K562 (cell line): ENCODE data around the gene CLDN5. TPM values are rescaled to one million over a fixed set of nuclear protein-coding genes. Genes with fewer than 3 reads are reported as not detected.

ENCODE experiments used
- ATAC-seq: fragments of 200-7000 bp; cut with Tn5 transposase; 3 replicates; pipeline ENCODE4 v1.9.1; 2020; ENCODE audit warnings: moderate library complexity
- BruUV-seq: library from RNA; stranded (reverse); fragments of 400-500 nt; replicated peaks from 2 replicates; lab custom pipeline; 2021; lab: Mats Ljungman, UMichigan
- CTCF ChIA-PET: fragments of 300-600 bp; formaldehyde crosslinking; extraction: SDS; loops from one replicate; lab custom pipeline; 2021; ENCODE audit warnings: low intra/inter-chr PET ratio; lab: Yijun Ruan, JAX
- POLR2A ChIA-PET: fragments of 300-600, 350-650 bp; sonication (Branson Sonifier 250); formaldehyde crosslinking; extraction: SDS; loops from one replicate; lab custom pipeline; 2021; ENCODE audit warnings: antibody characterized with exemption, inconsistent platforms; lab: Yijun Ruan, JAX
- DNase-seq, 4 experiments: peaks; one replicate each; pipeline versions ENCODE4 v3.0.0 to v3.0.0-alpha.2; 2011 to 2018; ENCODE audit warnings: low spot score in 3 of 4, mixed read lengths in 3 of 4; ENCODE audit errors: extremely low read depth in 1 of 4
- FAIRE-seq: peaks from 2 replicates; lab custom pipeline; 2011; peaks lifted over from hg19 to GRCh38; lab: Jason Lieb, UNC
- H2AFZ ChIP-seq: 2 replicates; pipeline ENCODE4 v1.6.0; 2011; ENCODE audit warnings: low read depth, low read length, control low read depth, inconsistent platforms
- H3K27ac ChIP-seq: fragments of 200-600 bp; 3 replicates; pipeline ENCODE4 v1.8.0; 2011; ENCODE audit warnings: low read depth, mild to moderate bottlenecking, control low read depth, inconsistent platforms, low read length, moderate library complexity, mixed read lengths; ENCODE audit errors: extremely low read depth
- H3K27me3 ChIP-seq, 2 experiments: fragments of 300-600 bp in 1 of 2; 2 replicates in 1 of 2; 3 replicates in 1 of 2; pipeline versions ENCODE4 v1.6.0 to v1.8.0; 2011; ENCODE audit warnings: inconsistent platforms in 2 of 2, low read length in 2 of 2, mild to moderate bottlenecking in 1 of 2, mixed read lengths in 1 of 2, moderate library complexity in 1 of 2; ENCODE audit not compliant: control insufficient read depth in 2 of 2, insufficient read depth in 2 of 2
- H3K36me3 ChIP-seq: fragments of 300-600 bp; 3 replicates; pipeline ENCODE4 v1.8.0; 2011; ENCODE audit warnings: mild to moderate bottlenecking, low read length, inconsistent platforms; ENCODE audit not compliant: control insufficient read depth, insufficient read depth
- H3K4me1 ChIP-seq, 2 experiments: fragments of 200-600 bp in 1 of 2; replicated peaks in 1 of 2; 2 replicates in 1 of 2; 3 replicates in 1 of 2; pipeline versions ENCODE4 v1.5.1 to v1.8.0; 2011; ENCODE audit warnings: inconsistent platforms in 2 of 2, low read length in 2 of 2, mild to moderate bottlenecking in 1 of 2, mixed read lengths in 1 of 2, moderate library complexity in 1 of 2; ENCODE audit not compliant: control insufficient read depth in 2 of 2, insufficient read depth in 2 of 2
- H3K4me2 ChIP-seq: 2 replicates; pipeline ENCODE4 v1.6.1; 2011; ENCODE audit warnings: low read length, control low read depth, inconsistent platforms, mixed read lengths; ENCODE audit not compliant: insufficient read depth
- H3K4me3 ChIP-seq: fragments of 200-600 bp; sonication (generic), shearing (Covaris generic); 2 replicates; pipeline ENCODE4 v1.5.1; 2016; ENCODE audit warnings: control low read depth, inconsistent platforms
- H3K79me2 ChIP-seq: fragments of 200-600 bp; 3 replicates; pipeline ENCODE4 v1.8.0; 2011; ENCODE audit warnings: low read length, inconsistent platforms; ENCODE audit not compliant: control insufficient read depth, insufficient read depth
- H3K9ac ChIP-seq, 2 experiments: 2 replicates each; pipeline versions ENCODE4 v1.6.0 to v1.6.1; 2011; ENCODE audit warnings: low read depth in 2 of 2, low read length in 2 of 2, control low read depth in 1 of 2, inconsistent platforms in 1 of 2, mild to moderate bottlenecking in 1 of 2, mixed read lengths in 1 of 2; ENCODE audit not compliant: insufficient read depth in 1 of 2
- H3K9me1 ChIP-seq: one replicate; pipeline ENCODE4 v1.6.0; 2011; ENCODE audit warnings: inconsistent platforms, mild to moderate bottlenecking, low read length, moderate library complexity; ENCODE audit not compliant: control insufficient read depth, insufficient read depth
- H3K9me3 ChIP-seq: replicated peaks from 2 replicates; pipeline ENCODE4 v1.5.1; 2011; ENCODE audit warnings: low read depth, low read length, inconsistent platforms; ENCODE audit not compliant: control insufficient read depth, insufficient read depth
- H4K20me1 ChIP-seq: replicated peaks from 2 replicates; pipeline ENCODE4 v1.6.1; 2011; ENCODE audit warnings: low read length, inconsistent platforms, mixed read lengths; ENCODE audit not compliant: control insufficient read depth, insufficient read depth
- ASH1L ChIP-seq: fragments of 450-650 bp; IDR thresholded peaks from 2 replicates; pipeline ENCODE4 v1.6.1; 2018; ENCODE audit warnings: borderline replicate concordance, mild to moderate bottlenecking, low read depth; ENCODE audit not compliant: partially characterized antibody
- BDP1 ChIP-seq: IDR thresholded peaks from 3 replicates; pipeline ENCODE4 v1.6.1; 2011; ENCODE audit not compliant: insufficient read length, insufficient read depth
- BRF2 ChIP-seq: IDR thresholded peaks from 3 replicates; pipeline ENCODE4 v1.6.1; 2011; ENCODE audit warnings: borderline replicate concordance, mild to moderate bottlenecking; ENCODE audit not compliant: insufficient read length, insufficient read depth
- CREM ChIP-seq: IDR thresholded peaks from 2 replicates; pipeline ENCODE4 v1.6.1; 2014; ENCODE audit warnings: antibody characterized with exemption, low read depth
- PML ChIP-seq: IDR thresholded peaks from 2 replicates; pipeline ENCODE4 v1.6.1; 2012; ENCODE audit warnings: low read length, inconsistent platforms
- SRSF1 ChIP-seq: fragments of 200-400 bp; formaldehyde crosslinking; IDR thresholded peaks from 2 replicates; pipeline ENCODE4 v1.6.1; 2017; ENCODE audit warnings: mild to moderate bottlenecking, low read depth, low read length, moderate library complexity
- ZNF12 ChIP-seq: sonication (generic); formaldehyde crosslinking; IDR thresholded peaks from 2 replicates; pipeline ENCODE4 v1.4.0; 2020; ENCODE audit warnings: mild to moderate bottlenecking, missing genetic modification reagents
- ZNF133 ChIP-seq: fragments of 250-450 bp; sonication (Bioruptor Pico); IDR thresholded peaks from 2 replicates; pipeline ENCODE4 v1.4.0; 2020; ENCODE audit warnings: mild to moderate bottlenecking
- ZNF699 ChIP-seq: fragments of 250-450 bp; sonication (Bioruptor Pico); IDR thresholded peaks from 2 replicates; pipeline ENCODE4 v1.8.0; 2021; ENCODE audit warnings: mild to moderate bottlenecking, moderate library complexity; ENCODE audit not compliant: insufficient replicate concordance
- WGBS: fragments of 100-300 bp; shearing (Covaris generic); methylation state at CpG from one replicate; pipeline ENCODE4 v1.1.6; 2016; ENCODE audit warnings: low coverage, mixed read lengths; ENCODE audit not compliant: insufficient coverage; ENCODE audit errors: missing lambda C conversion rate; 5-methylcytosine and 5-hydroxymethylcytosine counted together
- in situ Hi-C: fragments of 300-500 bp; cut with MboI; formaldehyde crosslinking; loops from 4 replicates; pipeline ENCODE4 v1.15.0; 2018; ENCODE audit warnings: inconsistent platforms, mixed read lengths
- intact Hi-C: fragments of 100-400 bp; cut with micrococcal nuclease; formaldehyde crosslinking; loops from 2 replicates; pipeline ENCODE4 v1.14.2; 2022
- polyA plus RNA-seq, 8 experiments: library from polyadenylated mRNA; depleted of rRNA in 4 of 8; stranded (reverse) in 5 of 8; unstranded in 3 of 8; fragments of >200 nt; fragmentation: Nextera tagmentation in 2 of 8; fragmentation: Illumina TruSeq in 1 of 8; extraction: Ambion mirVana in 2 of 8; extraction: Trizol in 1 of 8; gene quantifications; 2 replicates each; pipeline versions ENCODE4 v1.2.1 to v1.2.3, GENCODE V29; 2011 to 2014; ENCODE audit warnings: inconsistent platforms in 1 of 8, missing spikeins in 1 of 8
- total RNA-seq, 7 experiments: library from RNA; depleted of rRNA in 6 of 7; stranded (reverse); fragments of >200 nt in 6 of 7; fragmentation: Illumina TruSeq in 2 of 7; extraction: Trizol in 2 of 7; gene quantifications; 2 replicates each; pipeline versions ENCODE4 v1.2.1 to v1.2.3, GENCODE V29; 2011 to 2021; ENCODE audit warnings: low replicate concordance in 1 of 7
- TF ChIP-seq, protein P1 (sequence below): fragments of 250-450 bp; sonication (Bioruptor Pico); IDR thresholded peaks from 2 replicates; pipeline ENCODE4 v1.5.1; 2021; ENCODE audit warnings: mild to moderate bottlenecking
- TF ChIP-seq, protein P2 (sequence below): fragments of 250-450 bp; sonication (Bioruptor Pico); IDR thresholded peaks from 2 replicates; pipeline ENCODE4 v1.9.0; 2021; ENCODE audit warnings: mild to moderate bottlenecking, inconsistent platforms
- TF ChIP-seq, protein P3 (sequence below): fragments of 250-450 bp; sonication (Bioruptor Pico); IDR thresholded peaks from 2 replicates; pipeline ENCODE4 v1.4.0; 2020; ENCODE audit warnings: mild to moderate bottlenecking

The CLDN5 gene
- total and polyA plus RNA-seq, 9 of the 15 experiments (the other 6 are each of a cell fraction or from before 2014, with no cell fraction given), result 0.20 TPM; not detected in 8

GRCh38 chr22:19514831-19515565, 9.2 kb downstream of the CLDN5 start (continued):
- TF ChIP-seq ZNF12 (CRISPR knock-in tag), result 0 out of 2 replicates have a peak, but pooled peaks have one; percentile 70
- TF ChIP-seq, all 486 proteins: peak for 21

DNA sequence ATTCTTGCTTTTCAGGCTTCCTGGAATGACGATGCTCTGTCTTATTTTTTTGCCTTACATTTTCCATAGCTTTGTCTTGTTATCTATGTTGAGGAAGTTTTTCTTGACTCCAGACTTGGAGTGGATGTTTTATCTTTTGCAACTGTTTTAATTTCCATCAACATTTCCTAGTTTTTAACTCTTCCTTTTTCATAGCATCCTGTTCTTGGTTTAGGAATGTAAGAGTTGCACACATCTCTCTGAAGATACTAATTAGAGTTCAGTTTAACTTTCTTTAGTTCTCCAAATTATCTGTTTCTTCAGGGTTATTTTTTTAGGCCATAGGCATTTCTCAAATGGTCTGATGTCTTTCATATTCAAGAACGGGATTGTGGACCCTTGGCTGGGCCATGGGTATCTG, 10.4 kb downstream of the CLDN5 start:
- ATAC-seq, result no peak
- no TSS peak for BruUV-seq
- ChIA-PET POLR2A (interaction anchor here (0.6 to 4.6 kb wide), 8 partner anchors 8 to 589 kb away, joined by 3 to 33 read pairs (median 4); no protein-coding TSS in a partner anchor), CTCF (no interaction called here)
- H3K27me3 ChIP-seq, result no peaks in the 10 kb centered on the region
- H3K4me3 ChIP-seq, result no peak overlapping the region
- H3K4me2 ChIP-seq, result no peak overlapping the region
- H3K9me3 ChIP-seq, result no peaks in the 10 kb centered on the region
- no peak for FAIRE-seq
- WGBS, result 82% methylated on average over 2 of the region's 2 CpGs
- peaks cover 99% of the 10 kb centered on the region for H3K36me3 ChIP-seq
- no peaks in the 10 kb centered on the region for H3K79me2 ChIP-seq
- peaks cover 8% of the 10 kb centered on the region for H4K20me1 ChIP-seq
- no peak for DNase-seq
- H3K9ac ChIP-seq, result no peak overlapping the region
- intact Hi-C loops (no loop called here), in situ Hi-C loops (no loop called here)
- H3K4me1 ChIP-seq, result peaks cover 0 to 2% of the 10 kb centered on the region in 2 experiments; a peak in 1 of 5 replicates
- no peak overlapping the region for H2AFZ ChIP-seq
- no peak overlapping the region for H3K27ac ChIP-seq
- peaks cover 7% of the 10 kb centered on the region for H3K9me1 ChIP-seq
- TF ChIP-seq BDP1 (no peak), ZNF699 (CRISPR knock-in tag) (peak; percentile 16), CREM (no peak), ASH1L (no peak), PML (peak; percentile 20; the same call in 1 of the 2 replicates), ZNF133 (CRISPR knock-in tag) (no peak), SRSF1 (no peak), BRF2 (no peak)
- TF ChIP-seq, protein P1, sequence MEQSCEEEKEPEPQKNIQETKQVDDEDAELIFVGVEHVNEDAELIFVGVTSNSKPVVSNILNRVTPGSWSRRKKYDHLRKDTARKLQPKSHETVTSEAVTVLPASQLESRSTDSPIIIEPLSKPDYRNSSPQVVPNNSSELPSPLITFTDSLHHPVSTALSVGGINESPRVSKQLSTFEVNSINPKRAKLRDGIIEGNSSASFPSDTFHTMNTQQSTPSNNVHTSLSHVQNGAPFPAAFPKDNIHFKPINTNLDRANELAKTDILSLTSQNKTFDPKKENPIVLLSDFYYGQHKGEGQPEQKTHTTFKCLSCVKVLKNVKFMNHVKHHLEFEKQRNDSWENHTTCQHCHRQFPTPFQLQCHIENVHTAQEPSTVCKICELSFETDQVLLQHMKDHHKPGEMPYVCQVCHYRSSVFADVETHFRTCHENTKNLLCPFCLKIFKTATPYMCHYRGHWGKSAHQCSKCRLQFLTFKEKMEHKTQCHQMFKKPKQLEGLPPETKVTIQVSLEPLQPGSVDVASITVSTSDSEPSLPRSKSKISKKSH, result peak; percentile 78; the same call in 1 of the 2 replicates
- TF ChIP-seq, protein P2, sequence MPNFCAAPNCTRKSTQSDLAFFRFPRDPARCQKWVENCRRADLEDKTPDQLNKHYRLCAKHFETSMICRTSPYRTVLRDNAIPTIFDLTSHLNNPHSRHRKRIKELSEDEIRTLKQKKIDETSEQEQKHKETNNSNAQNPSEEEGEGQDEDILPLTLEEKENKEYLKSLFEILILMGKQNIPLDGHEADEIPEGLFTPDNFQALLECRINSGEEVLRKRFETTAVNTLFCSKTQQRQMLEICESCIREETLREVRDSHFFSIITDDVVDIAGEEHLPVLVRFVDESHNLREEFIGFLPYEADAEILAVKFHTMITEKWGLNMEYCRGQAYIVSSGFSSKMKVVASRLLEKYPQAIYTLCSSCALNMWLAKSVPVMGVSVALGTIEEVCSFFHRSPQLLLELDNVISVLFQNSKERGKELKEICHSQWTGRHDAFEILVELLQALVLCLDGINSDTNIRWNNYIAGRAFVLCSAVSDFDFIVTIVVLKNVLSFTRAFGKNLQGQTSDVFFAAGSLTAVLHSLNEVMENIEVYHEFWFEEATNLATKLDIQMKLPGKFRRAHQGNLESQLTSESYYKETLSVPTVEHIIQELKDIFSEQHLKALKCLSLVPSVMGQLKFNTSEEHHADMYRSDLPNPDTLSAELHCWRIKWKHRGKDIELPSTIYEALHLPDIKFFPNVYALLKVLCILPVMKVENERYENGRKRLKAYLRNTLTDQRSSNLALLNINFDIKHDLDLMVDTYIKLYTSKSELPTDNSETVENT (CRISPR knock-in tag), result no peak
- TF ChIP-seq, protein P3, sequence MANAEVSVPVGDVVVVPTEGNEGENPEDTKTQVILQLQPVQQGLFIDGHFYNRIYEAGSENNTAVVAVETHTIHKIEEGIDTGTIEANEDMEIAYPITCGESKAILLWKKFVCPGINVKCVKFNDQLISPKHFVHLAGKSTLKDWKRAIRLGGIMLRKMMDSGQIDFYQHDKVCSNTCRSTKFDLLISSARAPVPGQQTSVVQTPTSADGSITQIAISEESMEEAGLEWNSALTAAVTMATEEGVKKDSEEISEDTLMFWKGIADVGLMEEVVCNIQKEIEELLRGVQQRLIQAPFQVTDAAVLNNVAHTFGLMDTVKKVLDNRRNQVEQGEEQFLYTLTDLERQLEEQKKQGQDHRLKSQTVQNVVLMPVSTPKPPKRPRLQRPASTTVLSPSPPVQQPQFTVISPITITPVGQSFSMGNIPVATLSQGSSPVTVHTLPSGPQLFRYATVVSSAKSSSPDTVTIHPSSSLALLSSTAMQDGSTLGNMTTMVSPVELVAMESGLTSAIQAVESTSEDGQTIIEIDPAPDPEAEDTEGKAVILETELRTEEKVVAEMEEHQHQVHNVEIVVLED (CRISPR knock-in tag), result no peak
